ENCODE results near the gene CFAP54. TPM values are rescaled to one million over a fixed set of nuclear protein-coding genes. Genes with fewer than 3 reads are reported as not detected.

CFAP54 gene
- total and polyA plus RNA-seq, 2 donors (not counting 3 experiments of a cell fraction or from before 2014, with no cell fraction given), result 3.6 to 26.9 TPM

DNA sequence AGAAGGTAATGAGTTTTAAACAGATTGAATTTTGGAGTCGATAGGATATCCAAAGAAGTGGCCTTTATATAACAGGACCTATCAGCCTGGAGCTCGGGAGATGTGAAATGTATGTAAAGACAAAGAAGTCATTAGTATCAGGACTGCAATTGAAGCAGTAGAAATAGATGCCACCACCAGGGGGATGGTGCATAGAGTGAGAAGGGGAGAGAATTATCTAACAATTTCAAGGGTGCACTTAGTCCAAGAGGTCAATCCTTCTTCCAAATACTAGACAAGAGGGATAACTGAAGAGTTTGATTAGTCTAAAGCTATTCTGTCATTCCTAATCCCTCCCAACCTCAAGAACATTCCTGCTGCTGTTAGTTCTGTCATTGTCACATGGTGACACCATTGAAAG is 127.8 kb downstream of the CFAP54 start:
- intact Hi-C loops (cut with micrococcal nuclease), result no loop called here
- no peaks in the 10 kb centered on the region for H3K4me1 ChIP-seq (ENCODE audit: control insufficient read depth, extremely low read depth, insufficient read depth, low read length)
- no peaks in the 10 kb centered on the region for H3K36me3 ChIP-seq (ENCODE audit: control insufficient read depth in 2 of 2, extremely low read depth in 1 of 2, insufficient read depth in 2 of 2, low read length in 2 of 2)
- H3K9me1 ChIP-seq (replicated peaks; ENCODE audit: control insufficient read depth, extremely low read depth, insufficient read depth, low read length), result no peaks in the 10 kb centered on the region
- no peak overlapping the region for H3K27ac ChIP-seq (ENCODE audit: insufficient read depth, low read depth, low read length)
- no peaks in the 10 kb centered on the region for H3K79me2 ChIP-seq (ENCODE audit: control insufficient read depth, insufficient read depth, low read length)
- H3K4me2 ChIP-seq (ENCODE audit: insufficient read depth, low read length), result no peak overlapping the region
- DNase-seq (ENCODE audit: low read depth, low spot score), result no peak
- ChIA-PET POLR2A (interaction anchor here (0.6 kb wide), 1 partner anchor 1977 kb away, joined by 3 read pairs; no protein-coding TSS in a partner anchor), CTCF (interaction anchor here (1.2 kb wide), 1 partner anchor 11 kb away, joined by 3 read pairs; no protein-coding TSS in a partner anchor)
- FAIRE-seq, result no peak
- no peaks in the 10 kb centered on the region for H4K20me1 ChIP-seq (replicated peaks; ENCODE audit: control insufficient read depth, extremely low read depth, insufficient read depth, low read length)
- TF ChIP-seq JUN (IDR thresholded peaks at IDR 0.05; ENCODE audit: borderline replicate concordance, insufficient read depth, insufficient read length, low read depth) (no peak), POLR2AphosphoS5 (IDR thresholded peaks at IDR 0.05; ENCODE audit: insufficient read depth, low read depth, low read length) (no peak), POLR2A (IDR thresholded peaks at IDR 0.05; ENCODE audit: low read depth, low read length) (no peak)
- TF ChIP-seq, protein P1, sequence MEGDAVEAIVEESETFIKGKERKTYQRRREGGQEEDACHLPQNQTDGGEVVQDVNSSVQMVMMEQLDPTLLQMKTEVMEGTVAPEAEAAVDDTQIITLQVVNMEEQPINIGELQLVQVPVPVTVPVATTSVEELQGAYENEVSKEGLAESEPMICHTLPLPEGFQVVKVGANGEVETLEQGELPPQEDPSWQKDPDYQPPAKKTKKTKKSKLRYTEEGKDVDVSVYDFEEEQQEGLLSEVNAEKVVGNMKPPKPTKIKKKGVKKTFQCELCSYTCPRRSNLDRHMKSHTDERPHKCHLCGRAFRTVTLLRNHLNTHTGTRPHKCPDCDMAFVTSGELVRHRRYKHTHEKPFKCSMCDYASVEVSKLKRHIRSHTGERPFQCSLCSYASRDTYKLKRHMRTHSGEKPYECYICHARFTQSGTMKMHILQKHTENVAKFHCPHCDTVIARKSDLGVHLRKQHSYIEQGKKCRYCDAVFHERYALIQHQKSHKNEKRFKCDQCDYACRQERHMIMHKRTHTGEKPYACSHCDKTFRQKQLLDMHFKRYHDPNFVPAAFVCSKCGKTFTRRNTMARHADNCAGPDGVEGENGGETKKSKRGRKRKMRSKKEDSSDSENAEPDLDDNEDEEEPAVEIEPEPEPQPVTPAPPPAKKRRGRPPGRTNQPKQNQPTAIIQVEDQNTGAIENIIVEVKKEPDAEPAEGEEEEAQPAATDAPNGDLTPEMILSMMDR (IDR thresholded peaks at IDR 0.05; ENCODE audit: extremely low read depth in 1 of 2, insufficient read depth in 1 of 2, low read depth in 1 of 2, low read length in 2 of 2), result peak in 1 of 2 donors; percentile 8
- dilution Hi-C loops (cut with MboI; ENCODE audit: extremely low pct_ligation_motif_present, low sequenced_read_pairs), result no loop called here
- H3K4me3 ChIP-seq (replicated peaks in 1 of 3; ENCODE audit: insufficient read depth in 1 of 3, low read depth in 1 of 3, low read length in 3 of 3), result no peak overlapping the region
- H3K9ac ChIP-seq (replicated peaks; ENCODE audit: extremely low read depth, insufficient read depth, low read length), result no peak overlapping the region
- no peak overlapping the region for H2AFZ ChIP-seq (ENCODE audit: low read depth, low read length)
- no peaks in the 10 kb centered on the region for H3K9me3 ChIP-seq (replicated peaks; ENCODE audit: control insufficient read depth, insufficient read depth, low read length)
- no TSS peak for BruUV-seq (replicated peaks)
- H3K27me3 ChIP-seq (ENCODE audit: control insufficient read depth in 2 of 2, insufficient read depth in 2 of 2, low read length in 2 of 2), result no peaks in the 10 kb centered on the region

DNA sequence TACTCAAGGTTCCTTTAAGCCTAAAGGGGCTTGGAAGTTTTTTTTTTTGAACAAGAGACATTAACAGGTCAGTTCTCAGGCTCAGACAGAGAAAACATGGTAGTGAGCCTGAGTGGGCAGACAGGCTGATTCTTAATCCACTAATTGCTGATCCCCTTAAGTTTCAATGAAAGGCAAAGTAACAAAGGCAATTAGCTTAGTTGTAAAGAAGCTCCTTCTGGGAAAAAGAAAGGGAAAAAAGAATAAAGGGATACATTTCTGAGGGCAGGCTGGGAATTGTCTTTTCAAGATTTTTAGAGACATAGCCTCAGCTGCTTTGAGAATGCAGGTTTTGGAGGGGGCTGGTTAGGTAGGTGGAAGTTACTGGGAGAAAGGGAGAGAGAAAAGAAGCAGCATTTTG is 133.8 kb downstream of the CFAP54 start:
- FAIRE-seq (no peak), DNase-seq (ENCODE audit: low read depth, low spot score) (no peak)
- intact Hi-C loops (cut with micrococcal nuclease), result no loop called here
- Histone ChIP-seq H2AFZ (ENCODE audit: low read depth, low read length) (no peak overlapping the region), H3K4me1 (ENCODE audit: control insufficient read depth, extremely low read depth, insufficient read depth, low read length) (no peaks in the 10 kb centered on the region), H3K79me2 (ENCODE audit: control insufficient read depth, insufficient read depth, low read length) (no peaks in the 10 kb centered on the region), H3K27me3 (ENCODE audit: control insufficient read depth in 2 of 2, insufficient read depth in 2 of 2, low read length in 2 of 2) (no peaks in the 10 kb centered on the region), H3K27ac (ENCODE audit: insufficient read depth, low read depth, low read length) (no peak overlapping the region), H3K4me3 (replicated peaks in 1 of 3; ENCODE audit: insufficient read depth in 1 of 3, low read depth in 1 of 3, low read length in 3 of 3) (no peak overlapping the region), H3K36me3 (ENCODE audit: control insufficient read depth in 2 of 2, extremely low read depth in 1 of 2, insufficient read depth in 2 of 2, low read length in 2 of 2) (no peaks in the 10 kb centered on the region), H4K20me1 (replicated peaks; ENCODE audit: control insufficient read depth, extremely low read depth, insufficient read depth, low read length) (no peaks in the 10 kb centered on the region), H3K9me3 (replicated peaks; ENCODE audit: control insufficient read depth, insufficient read depth, low read length) (no peaks in the 10 kb centered on the region), H3K9ac (replicated peaks; ENCODE audit: extremely low read depth, insufficient read depth, low read length) (no peak overlapping the region), H3K4me2 (ENCODE audit: insufficient read depth, low read length) (no peak overlapping the region), H3K9me1 (replicated peaks; ENCODE audit: control insufficient read depth, extremely low read depth, insufficient read depth, low read length) (no peaks in the 10 kb centered on the region)
- TF ChIP-seq FOS (IDR thresholded peaks at IDR 0.05; ENCODE audit: borderline replicate concordance, insufficient read depth, low read length), result no peak
- TF ChIP-seq, protein P1 (IDR thresholded peaks at IDR 0.05; ENCODE audit: extremely low read depth in 1 of 2, insufficient read depth in 1 of 2, low read depth in 1 of 2, low read length in 2 of 2), result no peak
- no peak for TF ChIP-seq POLR2A (IDR thresholded peaks at IDR 0.05; ENCODE audit: low read depth, low read length)
- TF ChIP-seq EZH2 (IDR thresholded peaks at IDR 0.05; ENCODE audit: borderline replicate concordance, low read depth, low read length, severe bottlenecking), result no peak
- TF ChIP-seq MYC (IDR thresholded peaks at IDR 0.05; ENCODE audit: low read depth, low read length), result no peak
- no peak for TF ChIP-seq JUN (IDR thresholded peaks at IDR 0.05; ENCODE audit: borderline replicate concordance, insufficient read depth, insufficient read length, low read depth)
- no peak for TF ChIP-seq POLR2AphosphoS5 (IDR thresholded peaks at IDR 0.05; ENCODE audit: insufficient read depth, low read depth, low read length)
- TF ChIP-seq GATA2 (IDR thresholded peaks at IDR 0.05; ENCODE audit: insufficient read depth, insufficient read length, low read depth, low read length), result no peak
- TF ChIP-seq, protein P2, sequence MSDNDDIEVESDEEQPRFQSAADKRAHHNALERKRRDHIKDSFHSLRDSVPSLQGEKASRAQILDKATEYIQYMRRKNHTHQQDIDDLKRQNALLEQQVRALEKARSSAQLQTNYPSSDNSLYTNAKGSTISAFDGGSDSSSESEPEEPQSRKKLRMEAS (IDR thresholded peaks at IDR 0.05; ENCODE audit: insufficient read depth, insufficient read length), result no peak
- ChIA-PET POLR2A (no interaction called here), CTCF (no interaction called here)
- dilution Hi-C loops (cut with MboI; ENCODE audit: extremely low pct_ligation_motif_present, low sequenced_read_pairs), result no loop called here
- BruUV-seq (replicated peaks), result no TSS peak

All from endothelial cell of umbilical vein (primary cell).